BJ (cell line): ENCODE results near the gene ALG3. TPM values are rescaled to one million over a fixed set of nuclear protein-coding genes. Genes with fewer than 3 reads are reported as not detected.

ENCODE experiments used
- CTCF ChIA-PET: fragments of 350-600 bp; formaldehyde crosslinking; extraction: SDS; loops from one replicate; lab custom pipeline; 2021; ENCODE audit warnings: antibody characterized with exemption, inconsistent platforms; lab: Yijun Ruan, JAX
- POLR2A ChIA-PET: fragments of 300-600 bp; sonication (Branson Sonifier 250); formaldehyde crosslinking; extraction: SDS; loops from one replicate; lab custom pipeline; 2021; ENCODE audit warnings: antibody characterized with exemption; lab: Charles Lee
- DNase-seq: peaks from one replicate; pipeline ENCODE4 v3.0.0-alpha.2; 2011; ENCODE audit warnings: low read depth
- H3K27me3 ChIP-seq: 2 replicates; pipeline ENCODE4 v1.6.0; 2011; ENCODE audit warnings: low read length; ENCODE audit not compliant: control insufficient read depth, insufficient read depth
- H3K36me3 ChIP-seq: 2 replicates; pipeline ENCODE4 v1.5.1; 2011; ENCODE audit warnings: low read length; ENCODE audit not compliant: control insufficient read depth, insufficient read depth
- H3K4me3 ChIP-seq: 2 replicates; pipeline ENCODE4 v1.5.1; 2011; ENCODE audit warnings: low read depth, mild to moderate bottlenecking, control low read depth, low read length
- polyA plus RNA-seq: library from polyadenylated mRNA; depleted of rRNA; stranded (reverse); fragments of >200 nt; gene quantifications from 2 replicates; pipeline ENCODE4 v1.2.3, GENCODE V29; 2011
- TF ChIP-seq, protein P1 (sequence below): IDR thresholded peaks from 2 replicates; pipeline ENCODE4 v1.5.1; 2011; ENCODE audit warnings: low read depth, mild to moderate bottlenecking, control low read depth, inconsistent platforms, low read length, moderate library complexity; ENCODE audit not compliant: insufficient read depth

The ALG3 gene
- polyA plus RNA-seq, 1 experiment, result 68.9 TPM

DNA sequence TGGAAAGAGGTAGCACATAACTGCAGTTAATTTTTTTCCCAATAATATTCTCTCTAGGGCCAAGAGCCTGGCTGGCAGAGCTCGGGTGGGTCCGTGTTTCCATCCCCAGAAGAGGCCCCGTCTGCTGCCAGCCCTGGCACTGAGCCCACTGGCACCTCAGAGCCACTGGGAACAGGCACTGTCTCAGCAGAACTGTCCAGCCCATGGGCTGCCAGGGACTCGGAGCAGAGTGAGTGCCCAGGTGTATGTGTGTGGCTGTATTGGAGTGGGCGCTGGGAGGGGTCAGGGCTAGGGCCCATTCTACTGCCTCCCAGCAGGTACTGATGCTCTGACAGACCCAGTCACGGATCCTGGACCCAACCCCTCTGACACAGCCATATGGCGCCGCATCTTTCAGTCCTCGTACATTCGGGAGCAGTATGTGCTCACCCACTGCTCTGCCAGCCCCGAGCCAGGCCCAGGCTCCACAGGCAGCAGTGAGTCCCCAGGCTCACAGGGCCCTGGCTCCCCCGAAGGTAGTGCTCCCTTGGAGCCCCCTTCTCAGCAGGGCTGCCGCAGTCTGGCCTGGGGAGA lies 10.4 kb downstream of the ALG3 start:
- CTCF ChIA-PET, result interaction anchor here (0.7 to 6.4 kb wide), 4 partner anchors 9 to 94 kb away, joined by 3 to 54 read pairs (median 4); partner anchors contain the start of genes EEF1AKMT4 and VWA5B2
- Histone ChIP-seq H3K4me3 (no peak overlapping the region), H3K27me3 (no peaks in the 10 kb centered on the region; the same call in 1 of the 2 replicates), H3K36me3 (peaks cover 4% of the 10 kb centered on the region)
- no peak for DNase-seq
- TF ChIP-seq, protein P1, sequence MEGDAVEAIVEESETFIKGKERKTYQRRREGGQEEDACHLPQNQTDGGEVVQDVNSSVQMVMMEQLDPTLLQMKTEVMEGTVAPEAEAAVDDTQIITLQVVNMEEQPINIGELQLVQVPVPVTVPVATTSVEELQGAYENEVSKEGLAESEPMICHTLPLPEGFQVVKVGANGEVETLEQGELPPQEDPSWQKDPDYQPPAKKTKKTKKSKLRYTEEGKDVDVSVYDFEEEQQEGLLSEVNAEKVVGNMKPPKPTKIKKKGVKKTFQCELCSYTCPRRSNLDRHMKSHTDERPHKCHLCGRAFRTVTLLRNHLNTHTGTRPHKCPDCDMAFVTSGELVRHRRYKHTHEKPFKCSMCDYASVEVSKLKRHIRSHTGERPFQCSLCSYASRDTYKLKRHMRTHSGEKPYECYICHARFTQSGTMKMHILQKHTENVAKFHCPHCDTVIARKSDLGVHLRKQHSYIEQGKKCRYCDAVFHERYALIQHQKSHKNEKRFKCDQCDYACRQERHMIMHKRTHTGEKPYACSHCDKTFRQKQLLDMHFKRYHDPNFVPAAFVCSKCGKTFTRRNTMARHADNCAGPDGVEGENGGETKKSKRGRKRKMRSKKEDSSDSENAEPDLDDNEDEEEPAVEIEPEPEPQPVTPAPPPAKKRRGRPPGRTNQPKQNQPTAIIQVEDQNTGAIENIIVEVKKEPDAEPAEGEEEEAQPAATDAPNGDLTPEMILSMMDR, result no peak
- POLR2A ChIA-PET, result no interaction called here

DNA sequence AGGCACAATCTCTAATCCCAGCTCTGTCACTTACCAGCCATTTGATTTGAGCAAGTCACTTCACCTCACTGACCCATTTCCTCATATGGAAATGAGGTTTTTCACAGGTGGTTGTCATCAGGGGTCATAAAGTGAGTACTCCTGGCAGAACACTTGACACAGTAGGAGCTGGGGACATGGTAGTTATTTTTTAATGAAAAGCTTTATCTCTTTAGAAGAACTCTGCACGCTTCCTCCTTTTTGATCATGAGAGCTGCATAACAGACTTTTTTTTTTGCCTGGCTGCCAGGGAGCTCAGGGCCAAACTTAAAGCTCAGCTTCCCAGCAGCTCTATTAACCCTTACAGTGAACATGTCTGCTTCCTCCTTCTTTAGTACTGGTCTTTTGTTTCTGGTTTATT lies 11.0 kb downstream of the ALG3 start:
- DNase-seq, result no peak
- Histone ChIP-seq H3K4me3 (no peak overlapping the region), H3K27me3 (peaks cover 1% of the 10 kb centered on the region), H3K36me3 (peaks cover 2% of the 10 kb centered on the region)
- ChIA-PET POLR2A (no interaction called here), CTCF (interaction anchor here (0.7 to 6.4 kb wide), 4 partner anchors 9 to 93 kb away, joined by 3 to 54 read pairs (median 4); partner anchors contain the start of genes EEF1AKMT4 and VWA5B2)
- TF ChIP-seq, protein P1, result no peak

DNA sequence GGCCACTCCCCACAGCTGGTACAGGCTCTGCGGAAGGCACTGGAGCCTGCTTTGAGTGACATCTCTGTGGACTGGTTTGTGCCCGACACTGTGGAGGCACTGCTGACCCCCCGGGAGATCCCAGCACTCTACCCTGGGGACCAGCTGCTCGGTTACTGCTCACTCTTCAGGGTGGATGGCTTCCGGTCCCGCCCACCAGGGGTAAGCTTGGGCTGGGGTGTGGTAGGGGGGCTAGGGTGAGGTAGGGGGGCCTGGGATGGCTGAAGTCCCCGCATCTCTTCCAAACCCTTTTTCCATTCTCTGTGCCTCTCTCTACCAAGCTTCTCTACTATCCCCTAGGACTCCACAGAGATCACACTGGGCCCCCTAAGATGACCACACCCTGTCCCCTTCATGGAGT lies 11.6 kb downstream of the ALG3 start:
- Histone ChIP-seq H3K4me3 (no peak overlapping the region), H3K36me3 (no peaks in the 10 kb centered on the region; the same call in none of the 2 replicates), H3K27me3 (peaks cover 4% of the 10 kb centered on the region)
- ChIA-PET CTCF (interaction anchor here (1.5 to 6.4 kb wide), 2 partner anchors 11 to 13 kb away, joined by 4 to 54 read pairs; partner anchors contain the start of genes EEF1AKMT4 and VWA5B2), POLR2A (no interaction called here)
- TF ChIP-seq, protein P1, result no peak
- DNase-seq, result no peak

DNA sequence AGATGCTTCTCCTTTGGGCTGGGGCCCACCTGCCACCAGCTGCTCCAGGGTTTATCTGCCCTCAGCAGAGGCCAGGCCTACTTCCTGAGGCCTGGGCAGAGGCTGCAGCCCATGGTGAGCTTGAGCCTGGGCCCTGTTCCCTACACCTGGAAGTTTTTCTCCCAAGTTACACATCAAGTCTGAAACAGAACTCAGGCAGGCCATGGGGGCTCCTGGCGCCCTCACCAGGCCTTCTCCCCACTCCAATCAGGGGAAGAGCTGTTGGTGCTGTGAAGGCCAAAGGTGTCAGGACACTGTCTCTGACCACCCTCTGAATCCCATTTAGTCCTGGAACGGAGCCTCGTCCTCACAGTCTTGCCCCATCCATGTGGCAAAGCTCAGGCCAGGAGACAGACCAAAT lies 12.1 kb downstream of the ALG3 start:
- no peak for DNase-seq
- H3K36me3 ChIP-seq, result no peaks in the 10 kb centered on the region; the same call in 1 of the 2 replicates
- TF ChIP-seq, protein P1, result no peak
- POLR2A ChIA-PET, result no interaction called here
- peaks cover 10% of the 10 kb centered on the region for H3K27me3 ChIP-seq
- no peak overlapping the region for H3K4me3 ChIP-seq
- CTCF ChIA-PET, result interaction anchor here (1.5 to 6.4 kb wide), 2 partner anchors 10 to 13 kb away, joined by 4 to 54 read pairs; partner anchors contain the start of genes EEF1AKMT4 and VWA5B2

DNA sequence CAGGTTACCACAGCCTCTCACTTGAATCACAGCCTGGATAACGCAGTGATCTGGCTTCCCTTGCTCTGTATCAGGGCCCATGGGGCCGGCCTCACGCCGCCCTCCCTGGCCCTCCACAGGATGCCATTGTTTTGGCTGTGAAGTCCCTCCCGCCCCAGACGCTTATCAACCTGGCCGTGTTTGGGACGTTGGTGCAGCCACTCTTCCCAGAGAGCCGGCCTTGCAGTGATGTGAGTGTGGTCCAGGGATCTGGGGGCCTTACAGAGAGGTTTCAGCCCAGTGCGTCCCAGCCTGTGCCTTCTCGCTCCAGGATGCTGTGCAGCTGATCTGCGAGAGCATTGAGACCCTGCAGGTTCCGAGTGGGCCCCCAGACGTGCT lies 12.7 kb downstream of the ALG3 start:
- Histone ChIP-seq H3K27me3 (peaks cover 16% of the 10 kb centered on the region), H3K4me3 (no peak overlapping the region), H3K36me3 (no peaks in the 10 kb centered on the region)
- no peak for DNase-seq
- CTCF ChIA-PET, result interaction anchor here (6.4 kb wide), 1 partner anchor 9 kb away, joined by 54 read pairs; the partner anchor contains the start of gene VWA5B2
- TF ChIP-seq, protein P1, result no peak
- POLR2A ChIA-PET, result no interaction called here
